ENCODE measurements around the gene CNPY4.
A peak's percentile ranks its signal among the peaks of the same experiment; 100 is the strongest.

CNPY4 gene, protein sequence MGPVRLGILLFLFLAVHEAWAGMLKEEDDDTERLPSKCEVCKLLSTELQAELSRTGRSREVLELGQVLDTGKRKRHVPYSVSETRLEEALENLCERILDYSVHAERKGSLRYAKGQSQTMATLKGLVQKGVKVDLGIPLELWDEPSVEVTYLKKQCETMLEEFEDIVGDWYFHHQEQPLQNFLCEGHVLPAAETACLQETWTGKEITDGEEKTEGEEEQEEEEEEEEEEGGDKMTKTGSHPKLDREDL

DNA sequence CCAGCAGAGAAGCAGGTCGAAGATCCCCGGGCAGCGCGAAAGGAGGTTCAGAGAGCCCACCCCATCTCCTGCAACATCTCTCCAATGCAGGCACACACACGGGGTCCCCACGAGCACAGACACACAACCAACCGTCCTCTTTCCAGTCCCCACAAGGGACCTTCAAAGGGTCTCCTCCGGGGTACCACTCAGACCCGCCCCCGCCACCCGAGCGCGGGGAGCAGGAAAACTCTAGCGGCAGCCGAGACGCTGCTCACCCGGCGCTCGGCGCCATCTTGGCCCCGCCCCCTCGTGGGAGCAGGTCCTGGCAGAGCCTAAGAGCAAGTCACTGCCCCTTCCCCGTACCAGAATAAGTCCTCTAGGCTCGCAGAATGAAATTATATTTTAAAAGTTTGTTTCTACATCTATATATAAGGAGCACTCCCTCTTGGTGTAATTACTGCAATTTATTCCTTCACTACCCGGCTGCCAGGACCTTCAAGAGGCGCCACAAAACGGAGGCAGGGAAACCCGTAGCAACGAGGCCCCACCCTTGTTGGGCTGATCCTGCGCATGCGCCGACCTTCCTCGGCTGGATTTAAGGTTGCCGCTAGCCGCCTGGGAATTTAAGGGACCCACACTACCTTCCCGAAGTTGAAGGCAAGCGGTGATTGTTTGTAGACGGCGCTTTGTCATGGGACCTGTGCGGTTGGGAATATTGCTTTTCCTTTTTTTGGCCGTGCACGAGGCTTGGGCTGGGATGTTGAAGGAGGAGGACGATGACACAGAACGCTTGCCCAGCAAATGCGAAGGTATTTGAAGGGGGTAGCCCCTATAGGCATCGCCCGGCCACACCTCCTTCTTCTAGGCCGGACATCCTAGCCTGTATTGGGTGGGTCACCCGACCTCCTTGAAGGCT lies at the start of gene CNPY4, which contains the start of gene TAF6:
Gene CNPY4, plus strand, starts transcription at position 563 of the 898 bp plus-strand sequence. Its CDS starts 111 bp downstream, at position 674.
Gene TAF6, minus strand, starts transcription at position 287 of the 898 bp plus-strand sequence. CDS start 5,149 bp downstream, outside the sequence.
- DNase-seq (ENCODE audit: low read depth, low spot score) = peak; percentile 97

DNA sequence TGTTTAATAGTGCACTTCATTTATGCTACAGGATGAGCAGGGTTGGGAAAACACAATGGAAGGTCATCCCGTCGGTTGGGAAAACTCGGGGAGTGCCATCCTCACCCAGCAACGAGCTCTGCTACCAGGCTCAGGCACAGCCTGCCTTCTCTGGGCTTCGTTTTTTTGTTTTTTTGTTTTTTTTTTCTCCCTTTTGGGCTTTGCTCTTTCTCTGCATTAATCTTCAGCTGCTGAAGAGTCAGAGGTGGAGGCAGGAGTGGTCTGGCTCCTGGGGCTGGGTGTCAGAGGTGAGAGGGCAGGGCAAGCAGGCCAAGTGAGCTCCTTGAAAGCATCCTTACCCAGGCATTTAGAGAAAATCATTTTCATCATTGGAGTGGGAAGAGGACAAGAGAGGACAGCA lies 49.4 kb upstream of the CNPY4 start:
- DNase-seq (ENCODE audit: low read depth, low spot score) = no peak

DNA sequence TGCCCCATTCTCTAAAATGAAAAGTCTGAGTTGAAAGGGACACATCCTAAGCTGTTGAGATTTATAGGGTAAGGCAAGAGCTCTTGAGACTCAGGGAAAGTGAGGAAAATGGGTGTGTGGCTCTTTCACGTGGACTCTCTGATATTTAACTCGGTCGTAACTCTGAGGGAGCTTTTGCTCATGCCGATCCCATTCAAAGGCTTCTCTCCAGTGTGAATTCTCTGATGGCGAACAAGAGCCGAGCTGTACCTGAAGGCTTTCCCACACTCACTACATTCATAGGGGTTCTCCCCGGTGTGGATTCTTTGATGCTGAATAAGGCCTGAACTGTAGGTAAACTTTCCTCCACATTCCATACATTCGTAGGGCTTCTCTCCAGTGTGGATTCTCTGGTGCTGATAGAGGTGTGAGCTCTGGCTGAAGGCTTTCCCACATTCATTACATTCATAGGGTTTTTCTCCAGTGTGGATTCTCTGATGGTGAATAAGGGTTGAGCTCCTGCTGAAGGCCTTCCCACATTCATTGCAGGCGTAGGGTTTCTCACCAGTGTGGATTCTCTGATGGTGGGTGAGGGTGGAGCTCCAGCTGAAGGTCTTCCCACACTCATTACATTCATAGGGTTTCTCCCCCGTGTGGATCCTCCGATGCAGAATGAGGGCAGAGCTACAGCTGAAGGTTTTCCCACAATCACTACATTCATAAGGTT lies 48.3 kb upstream of the CNPY4 start:
- no peak for DNase-seq (ENCODE audit: low read depth, low spot score)

DNA sequence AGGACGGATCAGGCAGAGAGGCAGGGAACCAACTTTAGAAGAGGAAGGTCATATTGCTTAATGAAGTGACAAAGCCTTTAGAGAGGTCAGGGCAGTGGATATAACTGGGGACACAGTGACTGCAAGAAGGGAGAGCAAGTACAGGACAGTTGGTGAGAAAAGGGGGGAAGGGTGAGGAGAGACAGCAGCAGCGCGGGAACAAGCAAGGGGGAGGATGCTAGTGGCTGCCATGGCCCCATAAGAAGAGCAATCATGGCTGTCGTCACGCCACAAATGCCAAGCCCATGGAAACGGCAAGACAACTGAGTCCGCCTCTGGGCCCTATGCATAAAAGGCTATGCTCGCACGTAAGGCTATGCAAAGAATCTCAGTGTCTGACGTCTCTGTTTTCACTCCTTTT lies 47.0 kb upstream of the CNPY4 start:
- no peak for DNase-seq (ENCODE audit: low read depth, low spot score)

DNA sequence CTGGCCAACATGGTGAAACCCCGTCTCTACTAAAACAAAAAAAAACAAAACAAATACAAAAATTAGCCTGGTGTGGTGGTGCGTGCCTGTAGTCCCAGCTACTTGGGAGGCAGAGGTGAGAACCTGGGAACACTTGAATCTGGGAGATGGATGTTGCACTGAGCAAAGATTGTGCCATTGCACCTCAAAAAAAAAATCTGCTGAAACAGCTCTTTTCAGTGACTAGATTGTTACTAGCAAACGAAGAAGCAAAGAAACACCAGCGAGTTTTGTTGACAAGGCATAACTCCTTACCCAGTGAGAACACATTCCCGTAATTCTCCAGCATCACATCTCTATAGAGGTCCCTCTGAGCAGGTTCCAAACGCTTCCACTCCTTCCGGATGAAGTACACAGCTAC lies 44.6 kb upstream of the CNPY4 start:
- no peak for DNase-seq (ENCODE audit: low read depth, low spot score)

DNA sequence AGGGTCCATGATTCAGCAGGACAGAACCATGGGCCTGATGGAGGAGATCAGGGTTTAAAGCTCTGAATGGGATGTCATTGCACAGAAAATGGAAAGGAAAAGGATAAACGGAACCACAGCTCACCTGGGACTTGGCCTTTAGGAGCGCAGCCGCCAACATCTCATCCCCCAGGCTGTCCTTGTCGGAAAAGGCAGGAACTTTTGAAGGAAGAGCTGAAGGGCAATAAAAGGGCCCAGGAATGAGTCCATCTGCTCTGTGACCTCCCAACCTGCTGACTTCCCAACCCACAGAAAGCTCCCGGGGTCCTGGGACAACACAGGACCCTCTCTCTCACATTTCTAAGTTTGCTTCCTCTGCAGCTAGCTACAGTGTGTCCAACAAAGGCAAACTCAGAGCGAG lies 44.0 kb upstream of the CNPY4 start:
- no peak for DNase-seq (ENCODE audit: low read depth, low spot score)

DNA sequence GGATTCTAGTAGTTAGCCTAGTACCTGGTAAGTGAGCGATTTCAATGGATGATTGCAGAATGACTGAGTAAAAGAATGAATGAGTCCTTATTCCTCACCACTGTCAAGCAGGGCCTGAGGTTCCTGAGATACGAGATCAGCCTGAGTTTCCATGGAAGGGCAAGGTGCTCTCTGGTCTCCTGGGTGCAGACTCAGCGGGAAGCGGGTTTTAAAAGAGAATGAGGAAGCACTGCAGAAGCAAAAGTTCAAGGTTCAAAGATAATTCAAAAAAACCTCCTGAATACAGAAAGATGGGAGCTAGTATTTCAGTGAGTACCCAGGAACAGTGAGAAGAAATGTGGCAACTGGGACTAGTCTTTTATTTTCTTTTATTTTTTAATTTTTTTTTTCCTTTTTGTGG lies 42.2 kb upstream of the CNPY4 start:
- DNase-seq (ENCODE audit: low read depth, low spot score) = no peak

DNA sequence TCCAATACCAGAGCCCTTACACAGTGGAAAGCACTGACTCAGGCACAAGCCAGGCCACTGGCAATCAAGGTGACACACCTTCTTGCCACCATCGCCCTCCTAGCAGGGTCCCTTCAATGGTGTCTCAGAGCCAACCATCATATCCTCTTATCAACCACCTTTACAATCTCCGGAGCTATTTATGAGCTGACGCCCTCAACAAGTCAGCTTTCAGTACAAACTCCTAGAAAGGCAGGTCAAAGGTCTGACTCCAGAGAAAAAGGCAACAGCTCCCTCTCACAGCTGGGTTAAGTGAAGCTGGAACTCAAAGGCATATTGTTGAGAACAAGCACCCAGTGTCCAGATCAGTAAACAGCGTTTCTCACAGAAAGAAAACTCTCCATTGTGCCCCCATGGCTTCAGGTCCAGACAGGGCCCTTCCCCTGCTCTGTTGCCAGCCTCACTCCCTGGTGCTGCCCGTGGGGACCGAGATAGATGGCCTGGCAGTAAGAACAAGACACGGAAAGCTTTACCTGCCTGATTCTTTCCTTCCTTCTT lies 40.3 kb upstream of the CNPY4 start:
- no peak for DNase-seq (ENCODE audit: low read depth, low spot score)

DNA sequence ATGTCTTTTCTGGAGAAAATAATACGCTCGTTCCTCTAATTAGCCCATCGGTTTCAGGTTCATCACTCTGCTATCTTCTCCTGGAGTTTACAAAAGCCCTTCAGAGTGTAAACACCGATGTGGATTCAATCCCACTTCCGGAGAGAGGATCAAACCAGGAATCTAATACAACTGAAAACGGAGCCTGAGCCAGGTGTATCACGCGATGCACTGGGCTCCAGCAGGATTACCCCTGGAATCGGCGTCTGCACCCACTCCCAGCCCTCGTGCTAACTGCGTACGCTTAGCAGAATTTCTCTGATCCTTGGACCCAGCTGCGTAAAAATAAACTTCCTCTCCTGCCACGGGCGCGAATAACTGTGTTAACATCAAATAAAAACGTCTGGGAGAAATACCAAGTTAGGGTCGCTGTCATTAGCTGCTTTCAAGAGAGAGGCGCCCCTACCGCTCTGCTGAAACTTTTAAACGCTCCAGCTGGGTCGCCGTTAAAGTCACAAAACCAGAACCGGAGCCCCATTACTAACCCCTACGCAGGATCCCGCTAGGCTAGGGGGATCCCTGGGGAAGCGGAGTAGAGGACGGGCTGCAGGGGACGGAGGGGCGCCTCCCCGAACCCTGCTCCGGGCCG lies 38.4 kb upstream of the CNPY4 start:
- DNase-seq (ENCODE audit: low read depth, low spot score) = peak; percentile 49

DNA sequence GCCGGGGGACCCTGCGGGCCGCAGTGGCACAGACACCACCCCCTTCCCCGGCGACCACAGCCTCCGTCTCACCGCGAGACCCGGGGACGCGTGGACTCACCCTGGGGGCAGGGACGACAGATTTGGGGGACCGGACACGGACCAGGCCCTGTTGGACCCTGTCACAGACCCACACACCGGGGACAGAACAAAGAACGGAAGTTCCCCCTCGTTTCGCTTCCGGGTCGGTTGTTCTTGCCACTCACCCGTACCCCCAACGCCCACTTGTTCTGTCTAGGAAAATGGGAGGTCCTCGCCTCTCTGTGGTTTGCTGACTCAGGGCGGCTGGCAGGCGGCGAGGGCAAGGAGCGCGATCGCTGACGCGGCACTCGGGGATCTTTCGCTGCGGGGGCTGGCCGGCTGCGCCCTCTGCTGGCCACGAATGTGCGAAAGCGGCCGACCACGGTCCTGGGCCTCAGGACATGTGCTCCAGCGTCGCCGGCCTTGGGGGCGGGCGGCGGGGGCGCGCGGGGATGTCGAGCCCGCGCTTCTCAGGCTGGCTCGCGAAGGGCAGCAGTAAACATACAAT lies 37.8 kb upstream of the CNPY4 start, which contains the start of gene ZNF3:
Gene ZNF3, minus strand, starts transcription at position 189 of the 568 bp plus-strand sequence. CDS start 4,366 bp downstream, outside the sequence.
- DNase-seq (ENCODE audit: low read depth, low spot score) = peak; percentile 100

DNA sequence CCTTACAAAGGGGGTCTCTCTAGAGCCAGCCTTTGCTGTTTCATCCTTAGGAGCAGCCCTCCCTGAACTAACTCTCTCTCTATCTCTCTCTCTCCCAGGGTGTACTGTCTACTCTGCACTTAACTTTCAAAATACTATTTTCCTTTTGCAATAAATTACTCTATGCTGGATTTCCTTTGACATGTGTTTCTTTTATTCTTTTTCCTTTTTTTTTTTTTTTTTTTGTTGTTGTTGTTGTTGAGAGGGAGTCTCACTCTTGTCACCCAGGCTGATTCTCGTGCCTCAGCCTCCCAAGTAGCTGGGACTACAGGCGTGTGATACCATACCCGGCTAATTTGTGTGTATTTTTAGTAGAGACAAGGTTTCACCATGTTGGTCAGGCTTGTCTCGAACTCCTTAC lies 36.5 kb upstream of the CNPY4 start:
- DNase-seq (ENCODE audit: low read depth, low spot score) = no peak

DNA sequence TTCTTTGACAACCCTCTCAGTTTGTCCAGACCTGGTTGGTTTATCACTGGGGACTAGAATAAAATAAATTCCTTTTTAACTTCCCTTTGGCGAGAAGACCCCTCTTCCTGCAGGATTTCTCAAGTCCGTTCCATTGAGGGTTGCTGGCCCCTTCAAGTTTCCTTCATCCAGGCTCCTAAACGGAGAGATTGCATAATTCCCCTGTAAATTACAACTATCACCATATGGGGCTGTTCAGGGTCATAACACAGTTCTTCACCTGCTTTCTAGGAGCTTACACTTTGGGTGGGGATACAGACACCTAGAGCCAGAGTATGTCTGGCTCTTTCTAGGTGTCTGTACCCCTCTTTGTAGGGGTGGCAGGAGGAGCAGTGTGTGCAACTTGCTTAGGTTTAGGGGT lies 33.9 kb upstream of the CNPY4 start:
- DNase-seq (ENCODE audit: low read depth, low spot score) = no peak

DNA sequence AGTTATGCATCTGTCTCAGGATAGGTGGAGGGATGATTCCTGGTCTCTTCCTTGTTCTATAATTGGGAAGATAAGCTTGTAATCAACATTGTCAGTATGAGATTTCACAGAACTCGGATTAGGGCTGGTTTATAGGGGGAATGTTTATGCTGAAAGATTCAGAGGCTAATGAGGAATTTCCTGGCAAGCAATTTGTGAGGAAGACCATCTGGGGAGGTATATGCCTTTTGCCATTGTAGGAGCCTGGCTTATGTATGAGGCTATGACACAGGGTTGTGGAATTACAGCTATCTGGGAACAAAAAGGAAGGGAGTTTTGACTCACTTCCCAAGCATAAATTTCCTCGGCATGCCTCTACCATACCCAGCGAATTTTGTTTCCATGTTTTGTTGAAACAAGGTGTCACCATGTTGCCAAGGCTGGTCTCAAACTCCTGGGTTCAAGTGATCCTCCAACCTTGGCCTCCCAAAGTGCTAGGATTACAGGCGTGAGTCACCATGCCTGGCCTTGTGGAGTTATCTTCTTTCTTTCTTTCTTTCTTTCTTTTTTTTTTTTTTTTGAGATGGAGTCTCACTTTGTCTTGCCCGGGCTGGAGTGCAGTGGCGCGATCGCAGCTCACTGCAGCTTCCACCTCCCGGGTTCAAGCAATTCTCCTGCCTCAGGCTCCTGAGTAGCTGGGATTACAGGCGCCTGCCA lies 32.2 kb upstream of the CNPY4 start:
- DNase-seq (ENCODE audit: low read depth, low spot score) = peak; percentile 94

DNA sequence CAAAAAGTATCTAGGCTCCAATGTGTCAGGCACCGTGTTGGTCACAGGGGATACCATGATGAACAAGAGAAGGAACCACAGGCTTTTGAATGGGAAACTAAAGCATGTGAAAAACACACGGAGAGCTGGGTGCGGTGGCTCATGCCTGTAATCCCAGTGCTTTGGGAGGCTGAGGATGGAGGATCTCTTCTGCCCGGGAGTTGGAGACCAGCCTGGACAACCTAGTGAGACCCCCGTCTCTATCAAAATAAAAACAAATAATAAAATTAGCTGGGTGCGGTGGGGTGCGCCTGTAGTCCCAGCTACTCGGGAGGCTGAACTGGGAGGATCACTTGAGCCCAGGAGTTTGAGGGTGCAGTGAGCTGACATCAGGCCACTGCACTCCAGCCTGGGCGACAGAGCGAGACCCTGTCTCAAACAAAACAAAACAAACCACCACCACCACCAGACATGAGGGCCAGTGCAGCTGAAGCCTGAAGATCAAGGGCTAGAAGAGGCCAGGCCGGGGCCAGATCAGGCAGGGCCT lies 31.3 kb upstream of the CNPY4 start:
- no peak for DNase-seq (ENCODE audit: low read depth, low spot score)

DNA sequence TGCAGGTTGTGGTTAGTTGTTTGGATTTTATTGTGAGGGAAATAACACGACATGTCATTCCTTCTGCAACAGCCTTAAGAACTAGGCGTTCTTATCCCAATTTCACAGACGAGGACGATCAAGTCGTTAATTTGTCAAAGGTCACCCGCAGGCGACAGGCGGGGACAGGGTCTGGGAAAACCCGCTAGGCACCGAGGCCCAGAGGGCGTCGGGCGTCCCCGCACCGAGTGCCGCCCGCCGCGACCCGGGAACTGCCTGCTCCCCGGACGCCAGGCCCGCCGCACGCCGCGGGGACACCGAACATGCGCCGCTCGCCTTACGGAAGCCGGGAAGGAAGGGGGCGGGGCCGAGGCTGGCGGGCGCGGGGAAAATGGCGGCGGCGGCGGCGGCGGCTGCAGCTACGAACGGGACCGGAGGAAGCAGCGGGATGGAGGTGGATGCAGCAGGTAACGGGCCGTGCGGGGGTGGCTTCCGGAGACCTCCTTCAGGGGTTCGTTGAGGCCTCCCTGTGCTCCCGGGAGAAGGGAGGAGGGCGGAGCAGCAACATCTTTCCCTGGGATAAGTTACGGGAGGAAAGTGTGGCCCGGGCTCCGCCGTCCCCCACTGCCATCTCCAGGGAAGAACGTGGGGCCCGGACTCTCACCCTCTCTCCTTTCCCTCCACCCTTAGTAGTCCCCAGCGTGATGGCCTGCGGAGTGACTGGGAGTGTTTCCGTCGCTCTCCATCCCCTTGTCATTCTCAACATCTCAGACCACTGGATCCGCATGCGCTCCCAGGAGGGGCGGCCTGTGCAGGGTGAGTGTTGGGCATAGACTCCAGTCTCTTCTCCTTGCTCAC lies 30.6 kb upstream of the CNPY4 start, which contains the start of gene COPS6:
Gene COPS6, plus strand, starts transcription at position 349 of the 837 bp plus-strand sequence. Its CDS starts 22 bp downstream, at position 371.
- peak; percentile 92 for DNase-seq (ENCODE audit: low read depth, low spot score)

DNA sequence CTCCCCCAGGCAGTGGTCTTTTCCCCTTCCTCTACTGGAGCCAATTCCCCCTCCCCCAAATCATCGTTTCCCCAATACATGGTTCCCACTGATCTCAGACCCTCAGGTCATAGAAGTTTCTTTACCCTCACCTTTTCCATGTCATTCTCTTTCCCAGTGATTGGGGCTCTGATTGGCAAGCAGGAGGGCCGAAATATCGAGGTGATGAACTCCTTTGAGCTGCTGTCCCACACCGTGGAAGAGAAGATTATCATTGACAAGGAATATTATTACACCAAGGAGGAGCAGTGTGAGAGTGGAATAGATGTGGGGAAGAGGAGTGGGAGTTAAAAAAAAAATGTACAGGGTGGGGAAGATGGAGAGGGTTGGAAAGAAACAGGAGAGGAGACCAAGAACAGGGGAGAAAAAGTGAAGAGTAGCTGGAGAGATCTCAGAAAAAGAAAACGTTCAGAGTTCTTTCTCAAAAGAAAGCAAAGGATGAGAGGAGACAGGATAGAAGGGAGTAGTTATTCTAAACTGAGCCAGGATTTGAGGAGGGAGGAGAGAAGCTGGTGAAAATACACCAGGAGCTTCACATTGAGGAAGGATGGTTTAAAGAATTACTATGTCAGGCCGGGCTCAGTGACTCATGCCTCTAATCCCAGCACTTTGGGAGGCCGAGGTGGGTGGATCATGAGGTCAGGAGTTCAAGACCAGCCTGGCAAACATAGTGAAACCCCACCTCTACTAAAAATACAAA lies 29.8 kb upstream of the CNPY4 start:
- DNase-seq (ENCODE audit: low read depth, low spot score) = peak; percentile 39

DNA sequence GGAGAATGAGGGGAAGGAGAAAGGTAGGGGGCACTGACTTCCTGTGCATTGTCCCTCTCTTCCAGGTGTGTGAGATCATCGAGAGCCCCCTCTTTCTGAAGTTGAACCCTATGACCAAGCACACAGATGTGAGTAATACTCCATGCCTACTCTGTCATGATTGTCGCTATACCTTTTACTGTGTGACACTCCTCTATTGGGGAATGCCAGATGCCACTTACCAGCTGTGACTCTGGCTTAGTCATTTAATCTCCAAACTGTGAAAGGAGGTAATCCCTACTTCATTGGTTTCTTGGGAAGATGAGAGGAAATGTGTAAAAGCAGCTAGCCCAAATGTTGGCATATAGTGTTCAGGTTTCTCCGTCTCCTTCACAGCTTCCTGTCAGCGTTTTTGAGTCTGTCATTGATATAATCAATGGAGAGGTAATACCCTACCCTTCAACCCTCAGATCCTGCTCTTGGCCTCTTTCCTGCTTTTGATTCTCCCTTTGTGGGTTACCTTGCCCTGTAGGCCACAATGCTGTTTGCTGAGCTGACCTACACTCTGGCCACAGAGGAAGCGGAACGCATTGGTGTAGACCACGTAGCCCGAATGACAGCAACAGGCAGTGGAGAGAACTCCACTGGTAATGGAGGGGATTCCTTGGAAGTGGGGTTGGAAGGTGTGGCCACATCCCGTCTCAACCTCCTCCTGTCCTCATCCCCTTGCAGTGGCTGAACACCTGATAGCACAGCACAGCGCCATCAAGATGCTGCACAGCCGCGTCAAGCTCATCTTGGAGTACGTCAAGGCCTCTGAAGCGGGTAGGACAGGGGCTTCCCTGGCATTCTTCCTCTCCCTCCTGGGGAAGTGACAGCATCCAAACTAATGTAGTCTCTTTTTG lies 28.7 kb upstream of the CNPY4 start:
- DNase-seq (ENCODE audit: low read depth, low spot score) = no peak

All from astrocyte of the hippocampus (primary cell).